HepG2 (cell line): Measurements from ENCODE around the gene SLC34A3. TPM values are rescaled to one million over a fixed set of nuclear protein-coding genes. Genes with fewer than 3 reads are reported as not detected.

ENCODE experiments used
- ATAC-seq: fragments of 200-7000 bp; cut with Tn5 transposase; 3 replicates; pipeline ENCODE4 v1.9.1; 2020; ENCODE audit warnings: mild to moderate bottlenecking, moderate library complexity
- BruUV-seq: library from RNA; stranded (reverse); fragments of 400-500 nt; replicated peaks from 2 replicates; lab custom pipeline; 2021; lab: Mats Ljungman, UMichigan
- CTCF ChIA-PET: fragments of 300-600 bp; formaldehyde crosslinking; extraction: SDS; loops from one replicate; lab custom pipeline; 2021; ENCODE audit warnings: low total read pairs, inconsistent platforms, low intra/inter-chr PET ratio; lab: Yijun Ruan, JAX
- POLR2A ChIA-PET: fragments of 350-600 bp; sonication (Branson Sonifier 250); formaldehyde crosslinking; loops from one replicate; lab custom pipeline; 2020; ENCODE audit warnings: antibody characterized with exemption, inconsistent platforms; lab: Yijun Ruan, JAX
- DNase-seq: peaks from one replicate; pipeline ENCODE4 v3.0.0-alpha.2; 2015; ENCODE audit warnings: low spot score
- FAIRE-seq: peaks from 3 replicates; lab custom pipeline; 2011; peaks lifted over from hg19 to GRCh38; lab: Jason Lieb, UNC
- H2AFZ ChIP-seq: one replicate; pipeline ENCODE4 v1.6.1; 2011; ENCODE audit warnings: low read length, inconsistent platforms
- H3K27ac ChIP-seq: fragments of 300-600 bp; 3 replicates; pipeline ENCODE4 v1.8.0; 2011; ENCODE audit warnings: mixed run types, mild to moderate bottlenecking, mixed read lengths, low read length, inconsistent platforms; ENCODE audit not compliant: insufficient read depth; ENCODE audit errors: extremely low read length
- H3K27me3 ChIP-seq, 2 experiments: fragments of 200-600 bp in 1 of 2; 2 replicates in 1 of 2; 3 replicates in 1 of 2; pipeline versions ENCODE4 v1.6.0 to v1.8.0; 2011; ENCODE audit warnings: low read length in 2 of 2, mild to moderate bottlenecking in 2 of 2, moderate library complexity in 2 of 2, inconsistent platforms in 1 of 2; ENCODE audit not compliant: insufficient read depth in 2 of 2, control insufficient read depth in 1 of 2
- H3K36me3 ChIP-seq, 2 experiments: fragments of 200-600 bp in 1 of 2; replicated peaks in 1 of 2; 2 replicates in 1 of 2; 3 replicates in 1 of 2; pipeline versions ENCODE4 v1.5.1 to v1.8.0; 2011; ENCODE audit warnings: low read length in 2 of 2, inconsistent platforms in 1 of 2; ENCODE audit not compliant: insufficient read depth in 2 of 2, control insufficient read depth in 1 of 2
- H3K4me1 ChIP-seq: 2 replicates; pipeline ENCODE4 v1.5.1; 2012; ENCODE audit warnings: low read length, inconsistent platforms; ENCODE audit not compliant: insufficient read depth
- H3K4me2 ChIP-seq: 2 replicates; pipeline ENCODE4 v1.6.0; 2011; ENCODE audit warnings: low read depth, low read length, inconsistent platforms
- H3K4me3 ChIP-seq, 3 experiments: fragments of 200-600 bp in 1 of 3; sonication (generic), shearing (Covaris generic) in 1 of 3; replicated peaks in 1 of 3; 2 replicates each; pipeline ENCODE4 v1.5.1; 2011 to 2016; ENCODE audit warnings: low read length in 3 of 3, inconsistent platforms in 2 of 3, low read depth in 2 of 3, mild to moderate bottlenecking in 2 of 3, control low read depth in 1 of 3, mixed read lengths in 1 of 3; ENCODE audit not compliant: insufficient read depth in 1 of 3
- H3K79me2 ChIP-seq: one replicate; pipeline ENCODE4 v1.6.1; 2011; ENCODE audit warnings: low read length, inconsistent platforms; ENCODE audit not compliant: insufficient read depth
- H3K9ac ChIP-seq: 2 replicates; pipeline ENCODE4 v1.6.0; 2011; ENCODE audit warnings: mild to moderate bottlenecking, low read depth, low read length, inconsistent platforms; ENCODE audit not compliant: insufficient read depth
- H3K9me3 ChIP-seq: 2 replicates; pipeline ENCODE4 v1.5.1; 2012; ENCODE audit warnings: mild to moderate bottlenecking, low read length
- H4K20me1 ChIP-seq: 2 replicates; pipeline ENCODE4 v1.6.0; 2011; ENCODE audit warnings: inconsistent platforms, mild to moderate bottlenecking, low read length, moderate library complexity; ENCODE audit not compliant: insufficient read depth
- EED ChIP-seq: sonication (generic); formaldehyde crosslinking; IDR thresholded peaks from 2 replicates; pipeline ENCODE4 v1.5.0; 2020; ENCODE audit warnings: mild to moderate bottlenecking, missing genetic modification reagents
- LRRFIP1 ChIP-seq: sonication (generic); formaldehyde crosslinking; conservative IDR thresholded peaks from 2 replicates; pipeline ENCODE4 v1.4.0; 2020; ENCODE audit warnings: missing genetic modification reagents
- SMAD3 ChIP-seq: sonication (generic); formaldehyde crosslinking; IDR thresholded peaks from 2 replicates; pipeline ENCODE4 v1.4.0; 2020; ENCODE audit warnings: missing genetic modification reagents
- ZNF782 ChIP-seq: sonication (generic); formaldehyde crosslinking; IDR thresholded peaks from 2 replicates; pipeline ENCODE4 v1.4.0; 2020; ENCODE audit warnings: missing genetic modification reagents, mild to moderate bottlenecking, borderline replicate concordance
- WGBS: methylation state at CpG from one replicate; pipeline ENCODE4 v1.1.6; 2017; ENCODE audit warnings: low lambda C conversion rate; 5-methylcytosine and 5-hydroxymethylcytosine counted together
- in situ Hi-C: cut with HindIII; loops from 2 replicates; pipeline ENCODE4 v1.10.0; 2017; ENCODE audit warnings: low pct_unique_long_range_greater_than_20kb; ENCODE audit not compliant: extremely low pct_ligation_motif_present
- intact Hi-C: fragments of 100-400 bp; cut with micrococcal nuclease; formaldehyde crosslinking; loops from one replicate; pipeline ENCODE4 v1.10.0; 2022; ENCODE audit not compliant: unreplicated experiment
- polyA plus RNA-seq, 8 experiments: library from polyadenylated mRNA; depleted of rRNA in 3 of 8; stranded (reverse) in 7 of 8; unstranded in 1 of 8; fragments of >200 nt; fragmentation: Illumina TruSeq in 4 of 8; extraction: Trizol in 4 of 8; gene quantifications; 2 replicates each; pipeline versions ENCODE4 v1.2.1 to v1.2.3, GENCODE V29; 2011 to 2016; ENCODE audit warnings: low read depth in 4 of 8, missing spikeins in 1 of 8, mixed read lengths in 1 of 8; ENCODE audit not compliant: insufficient read depth in 1 of 8
- total RNA-seq, 5 experiments: library from RNA; depleted of rRNA; stranded (reverse); fragments of >200 nt; fragmentation: Illumina TruSeq; extraction: Trizol; gene quantifications; 2 replicates each; pipeline ENCODE4 v1.2.3, GENCODE V29; 2016; ENCODE audit warnings: low read depth in 1 of 5

The SLC34A3 gene
- total and polyA plus RNA-seq, 2 of the 13 experiments (the other 11 are each of a cell fraction or from before 2014, with no cell fraction given), result 0.07 to 1.0 TPM

GRCh38 chr9:137250329-137251193 is 19.9 kb downstream of the SLC34A3 start (continued):
- TF ChIP-seq LRRFIP1 (CRISPR knock-in tag), result no peak
- TF ChIP-seq SMAD3 (CRISPR knock-in tag), result no peak
- TF ChIP-seq, all 625 proteins: peak for 46

GRCh38 chr9:137251194-137251461 is 20.4 kb downstream of the SLC34A3 start, which contains the start of gene STPG3:
Gene STPG3, plus strand, starts transcription at chr9:137251286. Its CDS starts 1 bp downstream, at chr9:137251287.
- Histone ChIP-seq H3K4me1 (peaks cover 80% of the 10 kb centered on the region), H4K20me1 (no peaks in the 10 kb centered on the region), H3K36me3 (no peaks in the 10 kb centered on the region), H3K27ac (no peak within 1 kb of the TSS), H3K4me3 (peak within 1 kb of the TSS in 1 of 3 experiments; percentile 19; a peak in 1 of 6 replicates), H3K9me3 (no peaks in the 10 kb centered on the region), H2AFZ (no peak within 1 kb of the TSS), H3K79me2 (peaks cover 9% of the 10 kb centered on the region), H3K27me3 (peaks cover 2 to 9% of the 10 kb centered on the region in 2 experiments; a peak in 2 of 5 replicates), H3K9ac (peak within 1 kb of the TSS; percentile 14; the same call in 1 of the 2 replicates), H3K4me2 (peak within 1 kb of the TSS; percentile 48)
- no TSS peak for BruUV-seq
- TF ChIP-seq EED (0 out of 2 replicates have a peak, but pooled peaks have one; percentile 1), ZNF782 (CRISPR knock-in tag) (no peak)
- CTCF ChIA-PET, result no interaction called here
- DNase-seq, result no peak
- no peak for ATAC-seq
- intact Hi-C loops (no loop called here), in situ Hi-C loops (no loop called here)
- WGBS, result 36% methylated on average over 4 of the region's 4 CpGs
- POLR2A ChIA-PET, result interaction anchor here (1.2 to 14.2 kb wide), 2 partner anchors 8 to 25 kb away, joined by 3 to 317 read pairs; partner anchors contain the start of gene TUBB4B
- FAIRE-seq, result no peak
